Smooth muscle cell of bladder (primary cell): ENCODE measurements around the gene UBIAD1. TPM values are rescaled to one million over a fixed set of nuclear protein-coding genes. Genes with fewer than 3 reads are reported as not detected.

Experiments used
- total RNA-seq: library from RNA; depleted of rRNA; stranded (reverse); fragments of >200 nt; gene quantifications from 2 replicates; pipeline ENCODE4 v1.2.3, GENCODE V29; 2014

Gene UBIAD1
- total RNA-seq = 4.6 and 5.5 TPM in 2 replicates

GRCh38 chr1:11272832-11273594, at the start of gene UBIAD1:
Gene UBIAD1 (plus strand): TSS chr1:11273198. CDS start chr1:11273532, 334 bp downstream.

GRCh38 chr1:11262171-11263049, 10.6 kb upstream of the UBIAD1 start, which contains the start of gene MTOR:
Gene MTOR (minus strand): TSS chr1:11262551. CDS start chr1:11259409, 3,142 bp downstream.

Other genes with a start within 250 kb of the UBIAD1 start
- gene MASP2, start 226.0 kb upstream of the UBIAD1 start, total RNA-seq = not detected in 2 replicates
- 8.8 and 12.8 TPM in 2 replicates for gene SRM, start 213.2 kb upstream of the UBIAD1 start, total RNA-seq
- gene EXOSC10, start 173.3 kb upstream of the UBIAD1 start, total RNA-seq = 24.0 and 26.6 TPM in 2 replicates
- 0.09 and 0.28 TPM in 2 replicates for gene ANGPTL7, start 83.8 kb upstream of the UBIAD1 start, total RNA-seq
- gene MTOR, start 10.6 kb upstream of the UBIAD1 start, total RNA-seq = 31.4 and 36.4 TPM in 2 replicates
- under 0.01 TPM in 2 replicates for gene DISP3, start 206.0 kb downstream of the UBIAD1 start, total RNA-seq